Mesendoderm (in vitro differentiated cells): ENCODE results near the gene CDC45.

Experiments used
- DNase-seq: peaks from one replicate; pipeline ENCODE4 v3.0.0; 2013
- H2AK5ac ChIP-seq: 2 replicates; pipeline ENCODE4 v1.6.1; 2013; ENCODE audit warnings: low read length, inconsistent platforms
- H2BK120ac ChIP-seq: 2 replicates; pipeline ENCODE4 v1.6.1; 2013; ENCODE audit warnings: low read depth, mild to moderate bottlenecking, low read length, moderate library complexity, mixed read lengths
- H2BK15ac ChIP-seq: replicated peaks from 2 replicates; pipeline ENCODE4 v1.6.1; 2013; ENCODE audit warnings: low read depth, mild to moderate bottlenecking, moderate library complexity
- H2BK5ac ChIP-seq: 2 replicates; pipeline ENCODE4 v1.6.1; 2013; ENCODE audit warnings: low read length, inconsistent platforms
- H3K18ac ChIP-seq: 2 replicates; pipeline ENCODE4 v1.6.1; 2013; ENCODE audit warnings: mild to moderate bottlenecking, low read length, mixed read lengths
- H3K23ac ChIP-seq: one replicate; pipeline ENCODE4 v1.6.1; 2013; ENCODE audit warnings: low read length
- H3K27ac ChIP-seq: 2 replicates; pipeline ENCODE4 v1.5.1; 2013; ENCODE audit warnings: low read depth, mild to moderate bottlenecking, inconsistent platforms, low read length, moderate library complexity
- H3K27me3 ChIP-seq: 2 replicates; pipeline ENCODE4 v1.6.1; 2013; ENCODE audit warnings: low read length, control low read depth, mild to moderate bottlenecking, inconsistent platforms; ENCODE audit not compliant: insufficient read depth, poor library complexity
- H3K36me3 ChIP-seq: 2 replicates; pipeline ENCODE4 v1.6.1; 2013; ENCODE audit warnings: low read length, inconsistent platforms; ENCODE audit not compliant: control insufficient read depth, insufficient read depth
- H3K4ac ChIP-seq: one replicate; pipeline ENCODE4 v1.6.1; 2013; ENCODE audit warnings: low read depth, mild to moderate bottlenecking, low read length, moderate library complexity
- H3K4me1 ChIP-seq: 2 replicates; pipeline ENCODE4 v1.6.1; 2013; ENCODE audit warnings: low read depth, low read length, inconsistent platforms; ENCODE audit not compliant: control insufficient read depth
- H3K4me2 ChIP-seq: 2 replicates; pipeline ENCODE4 v1.6.1; 2013; ENCODE audit warnings: low read length
- H3K4me3 ChIP-seq: 2 replicates; pipeline ENCODE4 v1.5.1; 2013; ENCODE audit warnings: mild to moderate bottlenecking, low read length
- H3K56ac ChIP-seq: one replicate; pipeline ENCODE4 v1.6.1; 2013; ENCODE audit warnings: low read length
- H3K79me1 ChIP-seq: 2 replicates; pipeline ENCODE4 v1.6.1; 2013; ENCODE audit warnings: low read length, inconsistent platforms
- H3K79me2 ChIP-seq: 2 replicates; pipeline ENCODE4 v1.6.1; 2013; ENCODE audit warnings: mild to moderate bottlenecking, low read length; ENCODE audit not compliant: control insufficient read depth, insufficient read depth
- H3K9ac ChIP-seq: 2 replicates; pipeline ENCODE4 v1.6.1; 2013; ENCODE audit warnings: low read length, inconsistent platforms
- H4K5ac ChIP-seq: one replicate; pipeline ENCODE4 v1.6.1; 2013; ENCODE audit warnings: low read length
- H4K8ac ChIP-seq: one replicate; pipeline ENCODE4 v1.6.1; 2013; ENCODE audit warnings: low read depth, mild to moderate bottlenecking, control low read depth, low read length, moderate library complexity
- WGBS: extraction: QIAGEN DNeasy Blood & Tissue Kit; methylation state at CpG from one replicate; pipeline ENCODE4 v1.1.7; 2013; ENCODE audit warnings: low lambda C conversion rate, missing lambda C conversion rate; ENCODE audit not compliant: insufficient coverage; ENCODE audit errors: extremely low coverage; 5-methylcytosine and 5-hydroxymethylcytosine counted together

The CDC45 gene

DNA sequence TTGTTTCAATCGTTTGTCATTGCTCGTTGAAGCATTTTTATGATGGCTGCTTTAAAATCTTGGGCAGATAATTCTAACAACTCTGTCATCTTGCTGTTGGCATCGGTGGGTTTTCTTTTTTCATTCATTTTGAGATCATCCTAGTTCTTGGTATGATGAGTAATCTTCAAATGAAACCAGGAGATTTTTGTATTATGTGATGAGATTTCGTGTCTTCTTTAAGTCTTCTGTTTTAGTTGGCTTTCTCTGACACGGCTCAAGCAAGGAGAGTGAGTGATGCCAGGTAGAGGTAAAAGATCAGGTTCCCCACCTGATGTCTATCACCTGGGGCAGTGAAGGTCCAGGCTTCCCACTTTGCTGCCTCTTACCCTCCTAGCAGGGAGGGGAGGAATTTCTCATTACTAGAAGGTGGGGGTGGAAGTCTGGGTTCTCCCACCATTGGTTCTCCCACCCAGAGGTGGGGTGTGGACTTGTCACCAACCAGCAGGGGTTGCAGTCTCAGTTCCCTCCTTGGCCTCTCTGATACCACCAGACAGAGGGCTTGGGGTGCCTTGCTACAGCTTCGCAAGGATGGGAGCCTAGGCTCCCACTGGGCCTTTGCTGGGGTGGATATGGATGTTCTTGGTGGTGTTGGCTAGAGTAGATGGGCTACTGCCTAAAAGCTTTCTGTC lies 12.9 kb downstream of the CDC45 start:
- Histone ChIP-seq H3K27me3 (no peaks in the 10 kb centered on the region), H3K4me1 (no peaks in the 10 kb centered on the region), H3K4ac (no peak overlapping the region), H3K23ac (no peak overlapping the region), H4K8ac (no peak overlapping the region), H3K56ac (no peak overlapping the region), H4K5ac (no peak overlapping the region), H3K36me3 (peaks cover 5% of the 10 kb centered on the region), H2AK5ac (no peak overlapping the region), H3K18ac (no peak overlapping the region), H3K79me2 (no peaks in the 10 kb centered on the region), H3K27ac (no peak overlapping the region), H3K9ac (no peak overlapping the region), H3K4me3 (no peak overlapping the region), H2BK15ac (no peak overlapping the region), H3K79me1 (no peaks in the 10 kb centered on the region), H3K4me2 (no peak overlapping the region), H2BK5ac (no peak overlapping the region), H2BK120ac (no peak overlapping the region)
- WGBS = no CpG with 5 or more reads among the region's 6 CpGs
- DNase-seq = no peak

DNA sequence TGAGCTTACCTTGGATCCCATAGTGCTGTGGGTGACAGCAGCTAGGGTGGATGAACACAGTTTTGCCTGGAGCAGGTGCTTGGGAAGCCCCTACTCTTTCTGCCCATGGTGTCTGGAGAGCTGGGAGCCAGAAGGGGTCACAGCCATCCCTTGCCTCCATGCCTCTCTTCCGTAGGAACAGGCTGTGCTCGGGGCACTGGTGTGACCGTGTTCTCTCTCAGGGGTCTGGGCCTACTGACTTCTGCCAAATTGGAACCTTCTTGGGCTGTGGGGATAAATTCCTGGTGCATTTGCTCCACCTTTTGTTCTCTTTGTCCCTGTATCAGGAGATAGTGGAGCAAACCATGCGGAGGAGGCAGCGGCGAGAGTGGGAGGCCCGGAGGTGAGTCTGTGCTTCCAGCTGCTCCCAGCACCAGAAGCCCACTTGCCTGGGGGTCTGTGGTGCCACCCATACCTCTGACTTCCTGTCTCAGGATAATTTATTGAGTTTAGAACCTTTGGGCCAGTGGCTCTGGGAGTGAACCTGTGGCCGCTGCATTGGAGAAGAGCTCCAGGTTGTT lies 14.4 kb downstream of the CDC45 start:
- Histone ChIP-seq H4K8ac (no peak overlapping the region), H3K4me1 (no peaks in the 10 kb centered on the region), H3K27me3 (no peaks in the 10 kb centered on the region), H2BK5ac (no peak overlapping the region), H3K18ac (no peak overlapping the region), H3K79me2 (no peaks in the 10 kb centered on the region), H3K36me3 (peaks cover 1% of the 10 kb centered on the region), H2BK120ac (no peak overlapping the region), H3K56ac (no peak overlapping the region), H3K27ac (no peak overlapping the region), H2AK5ac (no peak overlapping the region), H3K4me2 (no peak overlapping the region), H3K79me1 (no peaks in the 10 kb centered on the region), H3K4me3 (no peak overlapping the region), H3K23ac (no peak overlapping the region), H3K4ac (no peak overlapping the region), H2BK15ac (no peak overlapping the region), H4K5ac (no peak overlapping the region), H3K9ac (no peak overlapping the region)
- no peak for DNase-seq
- no CpG with 5 or more reads among the region's 8 CpGs for WGBS

DNA sequence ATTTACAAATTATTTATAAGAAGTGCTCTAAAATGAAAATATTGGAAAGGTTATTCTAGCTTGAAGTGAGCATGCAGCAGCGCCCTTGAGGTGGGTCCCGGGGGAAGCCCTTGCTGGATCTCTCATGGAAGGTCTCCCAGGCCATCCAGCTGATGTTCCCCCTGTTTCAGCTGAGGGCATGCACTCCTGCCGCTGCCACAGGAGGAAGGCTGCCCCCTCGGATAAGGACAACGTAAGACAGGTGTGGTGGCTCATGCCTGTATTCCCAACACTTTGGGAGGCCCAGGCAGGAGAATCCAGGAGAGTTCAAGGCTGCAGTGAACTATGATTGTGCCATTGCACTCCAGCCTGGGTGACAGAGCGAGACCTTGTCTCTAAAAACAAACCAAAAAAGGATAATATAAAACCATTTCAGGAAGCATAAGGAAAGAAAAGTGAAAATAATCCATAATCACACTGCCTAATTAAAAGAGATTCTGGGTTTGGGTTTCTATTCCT lies 15.0 kb downstream of the CDC45 start:
- H3K36me3 ChIP-seq = peaks cover 1% of the 10 kb centered on the region
- H2AK5ac ChIP-seq = no peak overlapping the region
- no peaks in the 10 kb centered on the region for H3K79me2 ChIP-seq
- H3K4ac ChIP-seq = no peak overlapping the region
- H3K4me2 ChIP-seq = no peak overlapping the region
- H3K79me1 ChIP-seq = no peaks in the 10 kb centered on the region
- H4K8ac ChIP-seq = no peak overlapping the region
- H3K4me3 ChIP-seq = no peak overlapping the region
- no peaks in the 10 kb centered on the region for H3K27me3 ChIP-seq
- H3K18ac ChIP-seq = no peak overlapping the region
- H4K5ac ChIP-seq = no peak overlapping the region
- no peak overlapping the region for H2BK15ac ChIP-seq
- H3K9ac ChIP-seq = no peak overlapping the region
- no peak overlapping the region for H3K27ac ChIP-seq
- no peak for DNase-seq
- no peaks in the 10 kb centered on the region for H3K4me1 ChIP-seq
- no peak overlapping the region for H2BK5ac ChIP-seq
- H2BK120ac ChIP-seq = no peak overlapping the region
- H3K56ac ChIP-seq = no peak overlapping the region
- no peak overlapping the region for H3K23ac ChIP-seq
- no CpG with 5 or more reads among the region's 6 CpGs for WGBS

DNA sequence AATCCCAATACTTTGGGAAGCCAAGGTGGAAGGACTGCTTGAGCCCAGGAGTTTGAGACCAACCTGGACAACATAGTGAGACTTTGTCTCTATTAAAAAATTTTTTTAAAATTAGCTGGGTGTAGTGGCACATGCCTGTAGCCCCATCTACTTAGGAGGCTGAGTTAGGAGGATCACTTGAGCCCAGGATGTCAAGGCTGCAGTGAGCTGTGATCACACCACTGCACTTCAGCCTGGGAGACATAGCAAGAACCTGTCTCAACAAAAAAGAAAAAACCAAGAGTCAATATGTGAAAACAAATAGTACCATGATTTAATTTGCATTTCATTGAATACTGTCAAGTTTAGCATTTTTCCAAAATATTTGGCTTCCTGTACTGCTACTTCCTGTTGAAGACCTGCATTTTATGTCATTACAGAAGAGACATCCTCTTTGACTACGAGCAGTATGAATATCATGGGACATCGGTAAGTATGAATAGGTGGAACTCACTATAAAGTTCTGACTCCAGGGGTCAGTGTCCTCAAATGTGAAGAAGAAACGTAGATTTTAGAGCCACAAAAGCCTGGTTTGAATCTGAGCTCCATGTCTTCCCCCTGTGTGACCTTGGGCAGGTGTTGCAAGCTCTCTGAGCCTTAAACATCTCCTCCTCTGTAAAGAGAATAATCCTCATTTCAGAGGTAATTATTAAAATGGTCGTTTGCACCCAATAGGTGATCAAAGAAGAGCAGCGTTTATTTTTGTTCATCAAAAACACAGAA lies 16.0 kb downstream of the CDC45 start:
- no peak overlapping the region for H3K23ac ChIP-seq
- H3K36me3 ChIP-seq = peaks cover 1% of the 10 kb centered on the region
- H3K56ac ChIP-seq = no peak overlapping the region
- no peak overlapping the region for H3K4ac ChIP-seq
- no peaks in the 10 kb centered on the region for H3K79me2 ChIP-seq
- no peak overlapping the region for H3K18ac ChIP-seq
- H3K27ac ChIP-seq = no peak overlapping the region
- no CpG with 5 or more reads among the region's 5 CpGs for WGBS
- no peaks in the 10 kb centered on the region for H3K79me1 ChIP-seq
- H4K5ac ChIP-seq = no peak overlapping the region
- H2BK120ac ChIP-seq = no peak overlapping the region
- DNase-seq = peak; percentile 44
- no peak overlapping the region for H2BK15ac ChIP-seq
- H2BK5ac ChIP-seq = no peak overlapping the region
- H3K27me3 ChIP-seq = no peaks in the 10 kb centered on the region
- no peak overlapping the region for H4K8ac ChIP-seq
- no peak overlapping the region for H3K4me2 ChIP-seq
- no peak overlapping the region for H3K4me3 ChIP-seq
- H2AK5ac ChIP-seq = no peak overlapping the region
- no peak overlapping the region for H3K9ac ChIP-seq
- no peaks in the 10 kb centered on the region for H3K4me1 ChIP-seq

DNA sequence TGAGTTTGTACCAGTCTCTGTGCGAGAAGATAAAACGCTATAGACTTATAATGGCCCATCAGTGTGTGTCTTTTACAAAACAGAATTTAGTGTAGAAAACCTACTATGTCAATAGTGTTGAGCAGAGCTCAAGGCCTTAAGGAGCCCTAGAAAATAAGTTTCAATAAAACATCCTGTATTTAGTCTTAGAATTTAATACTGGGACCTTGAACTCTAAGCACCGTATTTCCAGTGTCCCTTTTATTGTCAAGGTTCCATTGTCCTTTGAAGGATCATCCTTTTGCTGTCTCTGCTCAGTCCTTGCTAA lies 16.6 kb downstream of the CDC45 start:
- H2BK120ac ChIP-seq = no peak overlapping the region
- no peak overlapping the region for H3K56ac ChIP-seq
- H3K4me1 ChIP-seq = no peaks in the 10 kb centered on the region
- H4K5ac ChIP-seq = no peak overlapping the region
- no peak for DNase-seq
- H3K27me3 ChIP-seq = no peaks in the 10 kb centered on the region
- no CpG with 5 or more reads among the region's 3 CpGs for WGBS
- no peak overlapping the region for H3K9ac ChIP-seq
- no peak overlapping the region for H3K4me3 ChIP-seq
- H3K4me2 ChIP-seq = no peak overlapping the region
- H2BK5ac ChIP-seq = no peak overlapping the region
- H2AK5ac ChIP-seq = no peak overlapping the region
- no peak overlapping the region for H3K4ac ChIP-seq
- peaks cover 1% of the 10 kb centered on the region for H3K36me3 ChIP-seq
- no peak overlapping the region for H3K18ac ChIP-seq
- no peaks in the 10 kb centered on the region for H3K79me1 ChIP-seq
- H3K79me2 ChIP-seq = no peaks in the 10 kb centered on the region
- H3K23ac ChIP-seq = no peak overlapping the region
- no peak overlapping the region for H4K8ac ChIP-seq
- no peak overlapping the region for H3K27ac ChIP-seq
- no peak overlapping the region for H2BK15ac ChIP-seq
